C1 segment of cervical spinal cord (tissue), 14 donors: ENCODE results near the gene C13orf46.
"Not testable (repeated sequence)": the region's sequence is repeated elsewhere in the genome, so short reads cannot be mapped to it uniquely, and the experiment has no call there.

Experiments
- DNase-seq, 14 donors: peaks; one replicate each; lab custom pipeline; 2025; lab: John Stamatoyannopoulos, UW

The C13orf46 gene

DNA sequence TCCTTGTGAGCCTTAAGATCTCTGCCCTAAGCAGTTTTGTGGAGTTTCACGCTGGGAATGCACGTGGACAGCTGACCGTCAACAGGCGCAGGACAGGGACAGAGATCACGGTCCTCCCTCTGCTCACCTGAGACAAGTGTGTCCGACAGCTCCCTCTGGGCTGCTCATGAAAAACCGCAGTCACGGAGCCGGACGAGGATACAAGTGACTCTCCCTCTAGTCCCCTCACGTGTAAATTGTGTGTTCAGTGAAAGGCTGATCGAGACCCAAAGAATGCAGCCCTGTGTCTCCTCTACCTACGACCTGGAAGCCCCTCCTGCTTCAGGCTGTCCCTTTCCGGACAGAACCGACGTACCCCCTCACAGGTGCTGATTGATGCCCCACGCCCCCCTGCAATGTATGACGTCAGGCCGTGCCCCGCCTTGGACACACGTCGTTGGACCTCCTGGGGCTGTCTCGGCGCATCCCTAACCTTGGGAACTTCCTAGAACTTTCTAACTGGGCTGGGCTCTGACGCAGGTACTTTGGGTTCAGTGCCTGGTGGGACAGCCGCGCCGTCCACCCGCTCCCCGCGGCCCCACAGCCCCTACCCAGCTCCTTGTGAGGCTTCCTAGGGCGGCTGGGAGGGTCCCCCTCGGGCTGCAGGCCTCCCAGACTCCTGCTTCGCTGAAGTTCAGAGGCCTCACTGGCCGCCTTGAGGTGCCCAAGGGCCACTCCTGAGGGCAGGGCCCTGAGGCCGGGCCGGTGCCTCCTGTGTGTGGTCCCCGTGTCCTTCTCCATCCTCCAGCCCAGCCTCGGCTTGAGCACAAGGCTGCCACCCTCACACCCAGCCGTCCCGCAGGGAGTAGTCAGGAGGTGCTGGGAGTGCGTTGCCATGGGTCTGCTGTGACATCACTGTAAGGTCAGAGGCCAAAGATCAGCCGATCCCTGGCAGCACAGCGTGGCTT lies at the start of gene C13orf46:
Gene C13orf46 (minus strand): TSS at position 859 of the 947 bp plus-strand sequence. CDS start 79 bp downstream, at position 780.
- no peak for DNase-seq

DNA sequence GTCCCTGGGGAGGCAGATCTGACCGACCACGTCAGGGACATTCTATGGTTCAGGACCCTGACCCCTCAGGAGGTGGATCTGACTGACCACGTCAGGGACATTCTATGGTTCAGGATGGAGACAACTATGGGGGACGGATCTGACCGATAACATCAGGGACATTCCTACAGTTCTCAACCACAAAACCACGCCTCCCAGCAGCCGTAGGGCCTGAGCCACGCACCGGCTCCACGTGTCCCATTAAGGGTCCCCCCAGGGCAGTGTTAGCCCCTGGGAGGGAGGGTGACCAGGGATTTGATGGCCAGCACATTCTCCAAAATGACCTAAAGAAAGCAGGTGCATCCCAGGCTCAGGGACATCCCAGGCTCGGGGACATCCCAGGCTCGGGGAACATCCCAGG lies 49.0 kb upstream of the C13orf46 start:
- no peak for DNase-seq

DNA sequence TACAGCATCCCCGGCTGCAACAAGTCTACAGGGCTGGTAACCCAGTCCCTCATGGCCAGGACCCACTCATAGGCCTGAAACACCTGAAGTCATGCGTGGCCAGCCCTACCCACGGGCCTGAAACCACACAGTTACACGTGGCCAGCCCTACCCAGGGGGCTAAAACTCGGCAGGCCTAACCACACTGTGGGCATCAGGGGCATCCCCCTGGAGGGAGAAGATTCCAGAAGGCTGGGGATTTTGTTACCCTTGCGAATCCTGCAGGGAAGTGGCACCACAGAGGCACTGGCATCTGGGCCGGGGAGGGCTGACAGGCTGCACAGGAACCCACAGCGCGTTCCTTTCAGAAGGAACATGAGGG lies 48.4 kb upstream of the C13orf46 start:
- no peak for DNase-seq

DNA sequence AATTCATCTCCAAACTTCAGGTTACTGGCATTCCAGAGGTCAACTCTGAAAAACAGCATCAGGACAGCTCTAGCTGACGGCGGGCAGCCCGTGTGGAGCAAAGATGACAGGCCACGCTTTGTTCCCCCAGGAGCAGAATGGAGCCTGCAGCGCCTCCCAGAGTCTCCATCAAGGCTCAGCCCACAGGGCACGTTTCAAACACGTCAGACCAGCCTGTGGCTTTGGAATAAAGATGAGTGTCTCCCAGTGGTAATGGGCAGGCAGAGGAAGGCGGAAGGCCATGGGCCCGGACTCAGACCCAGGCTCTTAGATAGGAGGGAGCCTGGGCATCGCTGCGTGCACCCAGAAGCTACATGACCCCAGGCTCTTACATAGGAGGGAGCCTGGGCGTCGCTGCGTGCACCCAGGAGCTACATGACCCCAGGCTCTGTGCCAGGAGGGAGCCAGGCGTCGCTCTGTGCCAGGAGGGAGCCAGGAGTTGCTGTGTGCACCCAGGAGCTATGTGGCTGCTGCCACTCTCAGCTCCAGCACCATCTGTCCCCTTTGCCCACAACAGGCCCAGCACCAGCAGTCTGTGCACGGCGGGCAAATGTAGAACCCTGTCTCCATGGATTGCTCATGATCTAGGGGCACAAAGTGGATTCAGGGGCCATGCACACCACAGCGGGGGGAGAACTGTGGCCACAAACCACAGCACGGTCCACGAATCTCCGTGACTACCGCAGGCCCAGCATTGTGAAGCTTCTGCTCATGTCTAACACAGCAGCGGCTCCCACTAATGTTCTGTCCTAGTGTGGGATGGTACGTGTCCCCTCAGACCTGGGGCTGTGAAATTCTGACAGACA lies 47.8 kb upstream of the C13orf46 start:
- peak in 8 of 14 donors; percentile 10 to 80 (median 38) for DNase-seq

DNA sequence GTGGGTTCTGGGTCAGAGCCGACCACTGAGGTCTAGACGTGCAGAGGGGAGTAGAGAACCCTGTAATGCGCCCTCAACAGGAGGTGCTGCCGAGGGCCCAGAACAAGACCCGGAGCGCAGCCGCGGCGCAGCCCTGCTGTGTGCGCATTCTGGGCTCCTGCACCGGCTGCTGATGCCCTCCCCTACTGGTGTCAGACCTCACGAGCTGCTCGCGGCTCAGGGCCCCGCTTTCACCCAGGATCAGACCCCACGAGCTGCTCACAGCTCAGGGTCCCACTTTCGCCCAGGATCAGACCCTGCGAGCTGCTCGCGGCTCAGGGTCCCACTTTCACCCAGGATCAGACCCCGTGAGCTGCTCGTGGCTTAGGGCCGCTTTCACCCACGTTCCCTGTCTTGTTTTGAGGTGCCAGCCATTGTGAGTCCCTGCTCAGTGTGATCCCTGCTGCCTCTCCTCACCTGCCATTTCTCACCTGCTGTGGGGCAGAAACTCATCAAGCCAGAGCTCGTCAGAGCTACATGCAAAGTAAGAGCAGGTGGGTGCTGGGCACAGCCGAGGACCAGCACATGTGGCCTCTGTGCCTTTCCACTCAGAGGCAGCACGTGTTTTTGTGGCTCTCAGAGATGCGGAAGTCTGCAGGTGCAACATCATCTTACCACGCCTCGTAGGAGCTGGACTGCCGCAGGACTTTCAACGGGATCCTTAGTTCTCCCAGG lies 47.0 kb upstream of the C13orf46 start:
- no peak for DNase-seq

DNA sequence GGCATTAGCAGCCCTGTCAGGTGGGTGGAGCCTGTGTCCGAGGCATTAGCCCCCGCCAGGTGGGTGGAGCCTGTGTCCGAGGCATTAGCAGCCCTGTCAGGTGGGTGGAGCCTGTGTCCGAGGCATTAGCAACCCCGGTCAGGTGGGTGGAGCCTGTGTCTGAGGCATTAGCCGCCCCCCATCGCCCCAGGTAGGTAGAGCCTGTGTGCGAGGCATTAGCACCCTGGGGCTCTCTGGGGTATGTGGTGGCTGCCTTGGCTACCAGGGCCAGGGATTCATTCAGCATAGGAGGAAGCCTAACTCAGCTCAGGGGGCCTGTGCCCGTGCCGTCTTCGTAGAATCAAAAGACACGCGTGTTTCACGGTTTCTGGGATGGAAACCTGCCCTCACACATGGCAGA lies 46.3 kb upstream of the C13orf46 start:
- not testable (repeated sequence) for DNase-seq

DNA sequence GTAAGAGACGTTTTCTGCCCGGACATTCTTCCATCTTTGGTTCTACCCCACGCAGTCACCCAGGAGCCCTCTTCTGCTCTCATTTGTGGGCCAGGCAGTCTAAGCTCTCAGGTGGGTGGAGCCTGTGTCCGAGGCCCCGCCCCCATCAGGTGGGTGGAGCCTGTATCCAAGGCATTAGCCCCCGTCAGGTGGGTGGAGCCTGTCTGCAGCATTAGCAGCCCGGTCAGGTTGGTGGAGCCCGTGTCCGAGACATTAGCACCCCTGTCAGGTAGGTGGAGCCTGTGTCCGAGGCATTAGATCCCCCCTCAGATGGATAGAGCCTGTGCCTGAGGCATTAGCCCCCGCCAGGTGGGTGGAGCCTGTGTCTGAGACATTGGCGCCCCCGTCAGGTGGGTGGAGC lies 45.5 kb upstream of the C13orf46 start:
- no peak for DNase-seq

DNA sequence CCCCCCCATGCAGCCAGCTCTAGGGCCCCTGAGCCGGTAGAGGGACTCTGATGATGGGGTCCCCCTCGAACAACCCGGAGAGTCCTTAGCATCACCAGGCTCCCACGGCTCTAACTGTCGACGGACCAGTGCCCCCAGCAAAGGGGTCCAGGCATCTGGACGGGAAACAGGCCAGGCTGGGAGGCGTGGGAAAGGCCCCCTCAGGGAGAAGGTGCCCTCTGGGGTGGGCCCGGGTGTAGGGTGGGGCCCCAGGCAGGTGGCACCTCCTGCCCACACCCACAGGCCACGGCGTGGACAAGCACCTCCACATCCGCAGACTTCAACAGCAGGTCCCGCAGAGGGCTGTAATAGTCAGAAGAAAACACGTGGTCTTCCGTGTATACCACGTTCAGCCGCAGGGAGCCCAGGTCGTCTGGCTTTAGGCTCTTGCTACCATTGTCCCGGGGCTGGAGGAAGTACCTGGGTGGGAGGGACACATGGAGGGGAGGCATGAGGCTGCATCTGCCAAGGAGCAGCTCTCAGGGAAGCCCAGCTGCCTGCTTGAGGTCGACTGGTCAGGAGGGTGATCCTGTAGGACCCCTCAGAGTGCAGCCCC lies 44.7 kb upstream of the C13orf46 start:
- DNase-seq, result no peak

DNA sequence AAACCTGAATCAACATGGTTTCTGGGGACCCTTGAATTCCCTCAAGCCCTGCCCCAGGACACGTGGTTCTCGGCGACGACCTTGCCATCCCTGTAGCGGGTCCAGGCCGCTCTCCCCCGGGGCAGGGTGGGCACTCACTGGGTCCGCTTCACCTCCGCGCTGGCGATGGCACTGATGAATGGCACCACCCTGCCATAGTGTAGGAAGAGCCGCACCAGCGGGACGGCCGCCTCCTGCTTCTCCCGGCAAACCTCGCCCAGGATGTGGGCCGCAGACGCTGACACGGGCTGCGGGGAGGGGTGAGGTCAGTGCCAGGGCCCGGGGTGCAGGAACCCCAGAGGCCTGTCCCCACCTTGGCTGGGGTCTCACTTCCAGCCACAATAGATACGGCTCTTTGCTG lies 44.1 kb upstream of the C13orf46 start:
- DNase-seq, result no peak

DNA sequence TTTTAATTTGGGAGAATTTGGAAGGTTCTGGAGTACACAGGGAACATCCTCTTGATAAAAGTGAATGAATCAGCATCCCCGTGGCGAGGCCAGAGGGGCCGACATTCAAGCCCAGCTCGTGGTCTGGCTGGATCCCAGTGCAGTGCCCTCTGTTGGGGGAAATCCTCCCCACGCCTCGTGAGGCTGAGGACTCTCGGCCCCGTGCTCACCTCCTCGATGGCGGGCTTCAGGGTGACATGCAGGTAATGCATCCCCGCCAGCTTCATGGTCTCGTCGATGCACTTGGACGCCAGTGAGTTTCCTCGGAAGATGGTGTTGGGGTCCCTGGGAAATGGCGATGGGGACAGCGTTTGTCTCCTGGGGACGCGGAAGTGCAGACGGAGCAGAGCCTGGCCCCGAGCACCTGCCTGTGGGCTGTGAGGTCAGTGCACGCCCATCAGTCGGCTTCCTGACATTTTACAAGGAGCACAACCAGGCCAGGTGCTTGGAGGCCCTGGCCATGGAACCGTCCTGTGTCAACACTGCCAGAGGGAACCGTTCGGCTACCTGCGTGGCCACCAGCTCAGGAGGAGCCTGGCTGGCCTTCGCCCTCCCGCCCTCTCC lies 43.3 kb upstream of the C13orf46 start:
- no peak for DNase-seq

DNA sequence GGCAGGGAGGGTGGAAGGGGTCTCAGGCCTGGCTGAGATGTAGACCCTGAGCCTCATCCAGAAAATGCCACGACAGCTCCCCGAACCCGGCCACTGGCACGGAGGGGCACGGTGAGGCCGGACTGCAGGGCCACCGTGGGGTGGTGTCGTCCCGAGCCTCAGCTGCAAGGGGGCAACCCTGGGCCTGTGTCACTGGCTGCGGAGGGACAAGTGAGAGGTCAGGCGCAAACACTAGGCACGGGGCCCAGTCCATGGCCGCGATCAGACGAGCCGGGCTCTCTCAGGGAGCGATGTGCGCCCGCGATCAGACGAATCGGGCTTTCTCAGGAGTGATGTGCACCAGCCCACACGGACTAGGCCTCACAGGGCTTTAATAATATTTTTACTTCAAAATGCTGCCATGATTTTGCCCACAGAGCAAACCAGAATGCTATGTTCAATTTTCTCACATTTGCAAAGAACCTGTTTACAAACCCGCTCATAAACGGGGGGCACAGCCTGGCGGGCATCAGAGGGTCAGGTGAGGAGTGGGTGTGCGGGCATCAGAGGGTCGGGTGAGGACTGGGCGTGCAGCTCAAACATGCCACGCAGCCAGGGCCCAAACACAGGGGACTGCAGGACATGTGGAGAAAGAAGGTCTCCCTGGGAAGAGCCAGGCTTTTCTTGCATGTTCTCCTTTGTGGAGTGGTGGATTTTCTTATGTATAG lies 42.6 kb upstream of the C13orf46 start:
- DNase-seq, result no peak

DNA sequence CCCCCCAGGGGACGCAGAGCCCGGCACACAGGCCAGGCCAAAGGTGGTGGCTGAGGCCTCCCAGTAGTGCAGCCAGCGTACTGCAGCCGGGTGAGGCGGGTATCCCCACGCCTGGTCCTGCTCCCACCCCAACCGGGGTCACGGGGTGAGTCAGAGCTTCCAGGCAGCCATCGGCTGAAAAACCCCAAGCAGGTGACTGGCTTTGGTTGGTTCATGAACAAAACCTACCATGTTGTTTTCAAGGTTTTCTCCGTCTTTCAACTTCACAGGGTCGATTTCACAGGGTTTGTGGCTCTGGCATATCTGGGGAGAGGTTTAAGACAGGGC lies 42.1 kb upstream of the C13orf46 start:
- no peak for DNase-seq

DNA sequence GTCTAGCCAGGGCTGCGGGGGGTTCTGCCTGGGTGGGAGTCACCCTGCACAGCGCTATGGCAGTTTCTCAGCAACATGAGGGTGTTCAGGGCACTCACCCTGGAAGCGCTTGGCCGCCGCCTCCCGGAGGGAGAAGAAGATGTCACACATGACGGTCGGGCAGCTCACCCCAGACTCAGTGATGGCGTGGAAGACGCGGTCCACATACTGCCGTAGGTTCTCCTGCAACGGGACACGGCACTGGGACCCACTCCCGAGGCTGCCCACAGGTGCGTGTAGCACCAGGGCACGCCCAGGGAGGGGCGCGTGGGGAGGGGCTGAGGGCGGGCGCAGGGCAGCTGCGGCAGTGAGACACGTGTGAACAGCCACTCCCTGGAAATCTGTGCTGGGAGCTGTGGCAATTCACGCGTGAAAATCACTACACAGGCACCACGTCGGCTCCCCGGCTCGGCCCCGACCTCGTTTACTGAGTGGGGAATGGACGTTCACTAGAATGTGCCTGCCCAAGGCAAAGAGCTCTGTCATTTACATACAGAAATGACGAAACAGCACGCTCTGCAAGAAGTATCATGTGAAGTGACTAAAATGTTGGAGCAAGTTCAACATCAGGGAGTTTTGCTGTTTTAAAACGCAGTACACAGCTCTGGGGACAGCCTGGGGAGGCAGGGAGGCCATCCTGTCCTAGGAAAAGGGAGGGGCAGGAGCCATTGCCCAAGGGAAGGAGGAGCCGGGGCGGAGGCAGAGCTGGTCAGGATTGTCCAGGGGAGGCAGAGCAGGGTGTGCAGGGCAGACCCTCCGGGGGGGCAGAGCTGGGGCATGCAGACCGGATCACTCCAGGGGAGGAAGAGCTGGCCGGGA lies 41.5 kb upstream of the C13orf46 start:
- DNase-seq, result no peak

DNA sequence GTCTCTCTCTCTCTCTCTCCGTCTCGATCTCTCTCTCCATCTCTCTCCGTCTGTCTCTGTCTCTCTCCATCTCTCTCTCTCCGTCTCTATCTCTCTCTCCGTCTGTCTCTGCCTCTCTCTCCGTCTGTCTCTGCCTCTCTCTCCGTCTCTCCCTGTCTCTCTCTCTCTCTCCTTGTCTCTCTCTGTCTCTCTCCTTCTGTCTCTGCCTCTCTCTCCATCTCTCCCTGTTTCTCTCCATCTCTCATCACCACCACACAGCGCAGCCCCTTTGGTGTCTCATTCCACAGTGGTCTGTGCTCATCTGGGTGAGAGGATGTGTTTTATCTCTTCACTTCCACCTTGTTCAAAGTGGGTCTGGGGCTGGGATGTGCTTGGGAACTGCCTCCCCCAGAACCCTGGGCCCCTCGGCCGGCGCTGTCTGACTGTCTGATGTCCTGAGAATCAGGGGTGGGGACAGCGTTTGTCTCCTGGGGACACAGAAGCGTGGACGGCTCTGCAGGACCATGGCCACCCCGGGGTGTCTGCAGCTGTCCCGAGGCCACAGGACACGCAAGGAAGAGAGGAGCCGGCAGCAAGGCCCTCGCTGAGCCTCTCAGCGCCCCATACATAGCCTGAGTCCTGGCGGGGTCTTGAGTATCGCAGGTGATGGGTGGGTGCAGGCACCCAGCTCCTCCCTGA lies 40.2 kb upstream of the C13orf46 start:
- no peak for DNase-seq

DNA sequence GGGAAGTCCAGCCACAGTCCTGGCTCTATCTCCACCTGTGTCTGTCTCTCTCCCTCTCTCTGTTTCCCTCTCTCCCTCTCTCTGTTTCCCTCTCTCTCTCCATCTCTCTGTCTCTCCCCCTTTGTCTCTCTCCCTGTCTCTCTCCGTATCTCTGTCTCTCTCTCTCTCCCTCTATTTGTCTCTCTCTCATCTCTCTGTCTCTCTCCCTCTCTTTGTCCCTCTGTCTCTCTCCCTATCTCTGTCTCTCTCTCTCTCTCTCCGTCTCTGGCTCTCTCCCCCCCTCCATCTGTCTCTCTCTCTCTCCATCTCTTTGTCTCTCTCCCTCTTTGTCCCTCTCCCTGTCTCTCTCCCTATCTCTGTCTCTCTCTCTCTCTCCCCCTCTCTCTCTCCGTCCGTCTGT lies 39.5 kb upstream of the C13orf46 start:
- no peak for DNase-seq

DNA sequence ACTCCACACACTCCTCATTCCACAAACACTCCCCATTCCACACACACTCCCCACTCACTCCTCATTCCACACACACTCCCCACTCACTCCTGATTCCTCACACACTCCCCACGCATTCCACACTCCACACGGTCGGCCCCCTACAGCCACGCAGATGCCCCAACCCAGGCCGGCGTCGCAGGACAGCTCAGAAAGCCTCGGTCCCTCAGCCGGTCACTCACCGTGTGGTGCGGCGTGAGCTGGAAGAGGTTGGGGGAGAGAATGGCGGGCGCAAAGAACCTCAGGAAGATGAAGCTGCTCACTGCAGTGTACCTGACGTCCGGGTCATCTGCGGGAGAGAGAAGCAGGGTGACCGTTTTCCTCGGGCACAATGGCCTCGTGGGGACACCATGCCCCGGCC lies 39.0 kb upstream of the C13orf46 start:
- DNase-seq, result no peak

DNA sequence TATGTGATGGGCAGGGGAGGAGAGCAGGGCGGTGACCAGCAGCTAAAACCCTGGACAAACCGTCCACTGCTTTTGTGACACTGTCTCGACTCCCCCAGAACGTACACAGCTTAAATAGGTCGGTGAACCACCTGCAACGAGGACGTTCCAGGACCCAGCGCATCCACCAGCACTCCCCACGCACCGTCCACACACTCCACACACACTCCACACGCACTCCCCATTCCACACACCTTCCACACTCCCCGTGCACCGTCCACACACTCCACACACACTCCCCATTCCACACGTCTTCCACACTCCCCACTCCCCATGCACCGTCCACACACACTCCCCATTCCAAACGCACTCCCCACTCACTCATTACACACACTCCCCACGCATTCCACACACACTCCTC lies 38.3 kb upstream of the C13orf46 start:
- no peak for DNase-seq

DNA sequence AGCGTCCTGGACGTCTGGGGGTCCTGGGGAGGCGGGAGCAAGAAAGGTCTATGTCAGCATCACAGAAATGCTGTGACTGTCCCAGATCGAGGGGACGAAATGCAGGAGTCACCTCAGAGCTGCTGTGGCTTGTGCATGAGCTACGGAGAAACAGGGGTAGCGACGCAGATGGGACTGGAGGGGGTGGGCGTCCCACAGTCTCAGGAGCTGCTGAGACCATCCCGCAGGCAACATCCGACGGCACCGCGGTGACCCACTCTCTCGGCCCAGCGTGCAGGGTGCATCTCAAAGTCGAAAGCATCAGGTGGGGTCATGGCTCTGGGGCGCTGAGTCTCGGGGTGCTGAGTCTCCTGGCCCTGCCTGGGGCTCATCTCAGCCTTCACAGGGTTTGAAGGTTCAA lies 37.4 kb upstream of the C13orf46 start:
- DNase-seq, result no peak
